ENCODE data around the gene GAS5. TPM values are rescaled to one million over a fixed set of nuclear protein-coding genes. Genes with fewer than 3 reads are reported as not detected.

The GAS5 gene
- total RNA-seq, 1 donor from 2014 or later: 282 TPM

DNA sequence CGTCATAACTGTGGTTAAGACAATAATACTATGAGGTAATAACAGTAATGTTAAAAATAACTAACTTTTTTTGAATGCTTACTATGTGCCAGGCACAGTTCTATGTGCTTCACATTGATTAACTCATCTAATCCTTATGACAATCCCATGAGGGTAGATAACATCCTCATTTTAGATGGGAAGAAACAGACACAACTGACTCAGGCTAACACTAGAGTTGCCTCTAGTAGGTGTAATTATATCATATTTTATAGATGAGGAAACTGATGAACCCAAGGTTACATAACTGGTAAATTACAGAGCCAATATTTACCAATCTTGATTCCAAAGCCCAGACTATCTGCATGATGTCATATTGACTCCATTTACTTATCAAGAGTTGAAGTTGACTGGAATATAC, 25.8 kb upstream of the GAS5 start:
- intact Hi-C loops (cut with DNase I): no loop called here
- no peak overlapping the region for H3K4me3 ChIP-seq
- no peak overlapping the region for H3K27ac ChIP-seq
- TF ChIP-seq, protein P1, sequence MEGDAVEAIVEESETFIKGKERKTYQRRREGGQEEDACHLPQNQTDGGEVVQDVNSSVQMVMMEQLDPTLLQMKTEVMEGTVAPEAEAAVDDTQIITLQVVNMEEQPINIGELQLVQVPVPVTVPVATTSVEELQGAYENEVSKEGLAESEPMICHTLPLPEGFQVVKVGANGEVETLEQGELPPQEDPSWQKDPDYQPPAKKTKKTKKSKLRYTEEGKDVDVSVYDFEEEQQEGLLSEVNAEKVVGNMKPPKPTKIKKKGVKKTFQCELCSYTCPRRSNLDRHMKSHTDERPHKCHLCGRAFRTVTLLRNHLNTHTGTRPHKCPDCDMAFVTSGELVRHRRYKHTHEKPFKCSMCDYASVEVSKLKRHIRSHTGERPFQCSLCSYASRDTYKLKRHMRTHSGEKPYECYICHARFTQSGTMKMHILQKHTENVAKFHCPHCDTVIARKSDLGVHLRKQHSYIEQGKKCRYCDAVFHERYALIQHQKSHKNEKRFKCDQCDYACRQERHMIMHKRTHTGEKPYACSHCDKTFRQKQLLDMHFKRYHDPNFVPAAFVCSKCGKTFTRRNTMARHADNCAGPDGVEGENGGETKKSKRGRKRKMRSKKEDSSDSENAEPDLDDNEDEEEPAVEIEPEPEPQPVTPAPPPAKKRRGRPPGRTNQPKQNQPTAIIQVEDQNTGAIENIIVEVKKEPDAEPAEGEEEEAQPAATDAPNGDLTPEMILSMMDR (IDR thresholded peaks at IDR 0.05): no peak
- H3K36me3 ChIP-seq: peaks cover 11% of the 10 kb centered on the region
- H3K4me1 ChIP-seq: no peaks in the 10 kb centered on the region
- H3K9me3 ChIP-seq: no peaks in the 10 kb centered on the region
- H3K27me3 ChIP-seq (ENCODE audit: low read depth): no peaks in the 10 kb centered on the region
- DNase-seq: no peak
- ATAC-seq: no peak

DNA sequence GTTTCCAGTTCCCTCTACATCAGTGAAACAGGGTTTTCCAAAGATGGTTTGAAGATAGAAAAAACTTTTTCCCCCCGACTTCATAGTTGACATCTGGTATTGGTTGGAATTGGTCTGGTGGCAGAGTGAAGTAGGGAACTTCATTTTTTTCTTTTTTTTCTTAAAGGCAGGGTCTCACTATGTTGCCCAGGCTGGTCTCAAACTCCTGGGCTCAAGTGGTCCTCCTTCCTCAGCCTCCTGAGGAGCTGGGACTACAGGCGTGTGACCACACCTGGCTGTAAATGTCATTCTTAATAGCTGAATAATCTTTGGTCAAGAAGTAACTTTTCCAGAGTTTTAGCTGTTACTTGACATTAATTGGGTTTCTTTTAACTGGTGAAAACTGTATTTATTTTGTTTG, 22.1 kb upstream of the GAS5 start:
- intact Hi-C loops (cut with DNase I): no loop called here
- DNase-seq: no peak
- no peaks in the 10 kb centered on the region for H3K4me1 ChIP-seq
- TF ChIP-seq, protein P1 (IDR thresholded peaks at IDR 0.05): no peak
- no peak overlapping the region for H3K27ac ChIP-seq
- H3K4me3 ChIP-seq: no peak overlapping the region
- peaks cover 28% of the 10 kb centered on the region for H3K36me3 ChIP-seq
- no peak for ATAC-seq
- no peaks in the 10 kb centered on the region for H3K27me3 ChIP-seq (ENCODE audit: low read depth)
- no peaks in the 10 kb centered on the region for H3K9me3 ChIP-seq

- Histone ChIP-seq H3K9me3 (no peaks in the 10 kb centered on the region), H3K27ac (no peak overlapping the region), H3K4me1 (no peaks in the 10 kb centered on the region), H3K27me3 (ENCODE audit: low read depth) (no peaks in the 10 kb centered on the region), H3K36me3 (peaks cover 26% of the 10 kb centered on the region), H3K4me3 (no peak overlapping the region)
- no peak for ATAC-seq
- DNase-seq: no peak
- TF ChIP-seq, protein P1 (IDR thresholded peaks at IDR 0.05): no peak
- intact Hi-C loops (cut with DNase I): no loop called here
Observed at GRCh38 chr1:173888749-173889148, 21.0 kb upstream of the GAS5 start.

DNA sequence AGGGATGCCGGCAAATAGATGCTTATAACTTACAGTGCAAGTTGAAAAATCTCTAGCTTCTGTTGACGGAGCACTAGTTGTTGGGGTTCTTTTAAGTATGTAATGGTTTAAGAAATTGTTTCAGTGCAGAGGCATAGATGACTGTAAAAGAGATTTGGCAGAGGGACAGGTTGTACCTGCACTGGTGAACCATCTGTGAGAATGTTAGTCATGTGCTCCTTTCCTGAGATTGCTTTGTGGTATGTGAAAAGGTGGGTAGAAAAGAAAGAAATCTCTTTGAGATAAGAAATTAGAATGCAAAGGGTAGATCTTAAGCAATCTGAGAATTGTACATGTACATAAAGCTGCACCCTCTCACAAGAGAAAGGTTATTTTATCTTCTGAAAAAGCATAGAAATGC, 19.8 kb upstream of the GAS5 start:
- H3K4me1 ChIP-seq: no peaks in the 10 kb centered on the region
- peaks cover 26% of the 10 kb centered on the region for H3K36me3 ChIP-seq
- DNase-seq (no peak), ATAC-seq (no peak)
- H3K9me3 ChIP-seq: no peaks in the 10 kb centered on the region
- TF ChIP-seq, protein P1 (IDR thresholded peaks at IDR 0.05): no peak
- no peaks in the 10 kb centered on the region for H3K27me3 ChIP-seq (ENCODE audit: low read depth)
- no peak overlapping the region for H3K27ac ChIP-seq
- intact Hi-C loops (cut with DNase I): no loop called here
- no peak overlapping the region for H3K4me3 ChIP-seq

- TF ChIP-seq, protein P1 (IDR thresholded peaks at IDR 0.05): no peak
- intact Hi-C loops (cut with DNase I): no loop called here
Observed at GRCh38 chr1:173886746-173887611, 19.2 kb upstream of the GAS5 start.

More at GRCh38 chr1:173886746-173887611, 19.2 kb upstream of the GAS5 start:
- Histone ChIP-seq H3K27ac (no peak overlapping the region), H3K27me3 (ENCODE audit: low read depth) (no peaks in the 10 kb centered on the region), H3K9me3 (no peaks in the 10 kb centered on the region), H3K4me3 (no peak overlapping the region), H3K4me1 (no peaks in the 10 kb centered on the region), H3K36me3 (peaks cover 26% of the 10 kb centered on the region)
- ATAC-seq (no peak), DNase-seq (no peak)
